ENCODE measurements around the gene PCBP3.
"Not testable (repeated sequence)": the region's sequence is repeated elsewhere in the genome, so short reads cannot be mapped to it uniquely, and the experiment has no call there.

PCBP3 gene

DNA sequence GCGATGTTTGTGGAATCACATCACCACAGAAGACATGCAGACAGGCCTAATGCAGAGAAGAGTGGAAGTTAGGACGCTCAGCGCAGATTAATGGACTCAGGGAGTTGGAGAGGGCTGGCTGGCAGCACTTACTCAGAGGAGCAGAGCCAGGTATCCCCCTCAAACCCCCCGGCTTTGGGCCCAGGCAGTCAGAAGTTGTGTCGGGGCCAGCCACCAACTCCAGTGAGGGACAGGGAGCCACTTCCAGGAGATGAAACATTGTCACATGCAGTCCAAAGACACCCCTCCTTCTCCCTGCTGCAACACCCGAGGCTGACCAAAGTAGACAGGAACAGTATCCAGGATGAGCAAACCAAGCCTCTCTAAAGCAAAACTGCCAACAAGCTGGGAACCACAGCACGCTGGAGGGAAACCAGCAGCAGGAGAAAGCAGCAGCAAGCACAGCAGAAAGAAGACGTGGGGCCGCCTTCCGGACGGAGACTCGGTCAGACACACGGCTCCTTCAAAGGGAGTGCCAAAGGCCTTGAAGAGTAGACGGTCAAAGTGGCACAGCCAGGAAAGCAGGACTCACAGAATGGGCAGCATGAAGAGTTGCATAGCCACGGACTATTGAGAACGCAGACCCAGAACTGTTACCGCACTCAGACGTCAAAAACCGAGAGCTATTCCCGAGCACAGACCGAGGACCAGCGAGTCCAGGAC is 149.3 kb downstream of the PCBP3 start:
- DNase-seq: no peak

DNA sequence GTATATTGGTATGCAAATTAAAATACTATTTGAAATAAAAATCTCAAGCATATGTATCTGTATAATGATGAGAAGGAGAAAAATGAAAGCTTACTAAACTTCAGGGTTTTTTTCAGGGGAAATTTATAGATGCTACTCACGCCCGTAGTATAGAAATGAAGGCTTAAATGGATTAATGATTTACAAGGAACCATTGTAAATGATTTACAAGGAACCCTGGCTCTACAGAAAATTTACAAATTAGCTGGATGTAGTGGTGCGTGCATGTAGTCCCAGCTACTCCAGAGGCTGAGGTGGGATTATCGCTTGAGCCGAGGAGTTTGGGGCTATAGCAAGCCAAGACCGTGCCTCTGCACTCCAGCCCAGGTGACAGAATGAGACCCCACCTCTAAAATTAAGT is 150.5 kb downstream of the PCBP3 start:
- DNase-seq: no peak

DNA sequence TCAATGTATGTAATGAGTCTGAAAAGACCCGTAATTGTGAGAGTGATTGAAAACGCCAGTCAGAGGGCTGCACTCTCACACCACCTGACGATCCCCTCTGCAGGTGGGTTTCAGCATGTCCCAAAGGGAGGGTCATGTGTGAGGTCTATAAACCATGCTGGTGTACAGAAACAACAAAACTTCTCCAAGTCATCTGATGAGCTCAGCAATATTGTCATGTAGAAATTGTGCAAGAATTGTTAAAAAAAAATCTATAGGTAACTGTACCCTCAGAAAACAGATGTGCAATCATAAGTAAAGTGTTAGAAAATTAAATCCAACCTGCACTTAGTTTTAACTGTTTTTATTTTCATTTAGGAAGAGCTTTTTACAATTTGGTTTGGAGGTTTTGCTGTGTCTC is 152.5 kb downstream of the PCBP3 start:
- no peak for DNase-seq

- DNase-seq: no peak
Measured at GRCh38 chr21:45797338-45797737, 153.8 kb downstream of the PCBP3 start.

- DNase-seq: no peak
Measured at GRCh38 chr21:45799765-45800338, 156.3 kb downstream of the PCBP3 start.

DNA sequence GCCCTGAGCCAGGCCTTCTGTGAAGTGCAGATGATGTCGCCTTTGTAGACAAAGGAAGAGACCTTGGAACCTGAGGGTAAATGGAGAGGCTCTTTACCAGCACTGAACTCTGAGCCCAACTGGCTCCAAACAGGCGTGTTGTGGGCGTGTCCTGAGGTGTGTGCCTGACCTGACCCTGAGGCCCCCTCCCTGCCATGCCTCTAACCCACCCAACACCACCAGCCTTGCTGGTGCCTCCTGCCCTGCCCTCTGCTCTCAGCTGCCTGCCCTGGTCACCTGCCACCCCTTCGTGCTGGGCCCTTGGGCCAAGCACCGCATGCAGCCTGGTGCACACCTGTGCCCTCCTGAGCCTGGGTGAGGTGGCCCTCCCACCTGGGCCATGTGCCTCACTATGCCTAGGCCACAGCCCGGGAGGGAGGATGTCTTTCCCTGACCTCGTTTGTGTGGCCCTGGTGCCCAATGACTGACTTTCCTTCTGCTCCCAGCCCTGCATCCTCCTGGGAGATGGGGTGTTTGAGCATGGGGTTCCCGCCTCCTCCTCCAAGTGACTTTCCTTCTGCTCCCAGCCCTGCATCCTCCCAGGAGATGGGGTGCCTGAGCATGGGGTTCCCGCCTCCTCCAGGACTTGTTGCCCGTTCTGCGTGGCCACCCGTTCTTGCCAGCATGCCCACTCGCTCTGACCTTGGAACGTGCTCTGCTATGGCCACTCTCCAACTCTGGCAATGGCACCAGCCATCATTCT is 157.0 kb downstream of the PCBP3 start:
- DNase-seq: no peak

GRCh38 chr21:45801129-45801964 is 157.8 kb downstream of the PCBP3 start:
- no peak for DNase-seq

DNA sequence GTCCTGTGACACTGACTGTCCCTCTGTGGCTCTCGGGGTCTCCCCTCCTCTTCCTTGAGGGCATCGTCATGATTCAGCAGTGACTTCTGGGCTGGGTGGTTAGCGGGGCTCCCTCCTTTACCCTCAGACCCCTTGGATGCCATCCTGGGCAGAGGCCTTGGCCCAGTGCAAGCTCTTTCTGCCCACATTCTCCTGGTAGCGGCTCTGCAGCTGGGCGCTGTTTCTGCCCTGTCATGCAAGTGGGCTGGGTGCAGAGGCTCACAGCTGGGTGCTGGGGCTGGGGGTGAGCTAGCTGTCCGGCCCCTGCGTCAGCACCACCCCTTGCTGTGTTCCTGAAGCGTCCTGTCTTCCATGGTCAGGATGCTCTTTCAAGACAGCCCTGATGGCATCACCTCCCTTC is 158.5 kb downstream of the PCBP3 start:
- DNase-seq: no peak

DNA sequence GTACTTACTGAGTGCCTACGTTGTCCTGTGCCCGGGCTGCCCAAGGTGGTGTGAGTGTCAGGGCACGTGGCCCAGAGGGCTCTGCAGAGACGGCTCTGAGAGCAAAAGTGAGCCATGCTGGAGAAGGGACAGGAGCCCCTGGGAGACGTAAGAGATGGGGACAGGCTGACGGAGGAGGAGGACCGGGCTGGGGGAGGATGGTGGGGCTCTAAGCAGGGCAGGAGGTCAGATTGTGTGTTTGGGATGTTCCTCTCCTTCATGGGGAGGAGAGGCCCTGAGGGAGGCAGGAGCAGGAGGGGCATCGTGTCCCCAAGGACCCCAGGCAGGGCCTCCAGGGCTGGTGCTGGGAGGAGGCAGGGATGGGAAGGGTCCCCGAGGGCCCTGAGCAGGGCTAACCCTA is 158.9 kb downstream of the PCBP3 start:
- no peak for DNase-seq

DNA sequence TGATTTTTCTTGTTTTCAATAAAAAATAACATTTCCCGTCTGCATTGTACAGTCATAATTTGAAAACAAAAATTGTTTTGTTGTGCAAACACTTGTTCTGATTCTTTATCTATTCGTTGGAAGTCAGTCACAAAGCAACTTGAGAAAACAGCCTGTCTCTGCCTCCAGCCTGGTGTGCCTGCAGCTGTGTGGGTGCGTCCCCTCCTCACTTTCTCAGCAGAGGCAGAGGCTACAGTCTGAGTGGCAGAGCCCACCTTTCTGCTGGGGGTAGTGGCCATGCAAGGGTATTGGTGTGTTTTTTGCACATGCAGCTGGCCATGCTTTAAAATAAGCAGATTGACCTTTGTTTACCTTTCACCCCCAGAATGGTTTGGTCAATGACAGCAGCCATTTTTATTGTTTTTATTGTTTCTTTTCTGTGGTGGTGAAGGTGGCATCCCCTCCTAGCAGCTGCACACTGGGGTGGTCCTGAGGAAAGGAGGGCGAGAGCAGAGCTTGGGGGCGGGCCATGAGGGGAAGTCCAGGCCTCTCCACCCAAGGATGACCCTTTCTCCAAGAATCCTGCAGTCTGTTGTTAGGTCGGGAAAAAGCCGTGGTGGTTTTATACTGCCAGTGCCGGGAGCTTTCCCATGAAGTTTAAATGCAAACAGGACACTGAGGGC is 159.6 kb downstream of the PCBP3 start:
- no peak for DNase-seq

DNA sequence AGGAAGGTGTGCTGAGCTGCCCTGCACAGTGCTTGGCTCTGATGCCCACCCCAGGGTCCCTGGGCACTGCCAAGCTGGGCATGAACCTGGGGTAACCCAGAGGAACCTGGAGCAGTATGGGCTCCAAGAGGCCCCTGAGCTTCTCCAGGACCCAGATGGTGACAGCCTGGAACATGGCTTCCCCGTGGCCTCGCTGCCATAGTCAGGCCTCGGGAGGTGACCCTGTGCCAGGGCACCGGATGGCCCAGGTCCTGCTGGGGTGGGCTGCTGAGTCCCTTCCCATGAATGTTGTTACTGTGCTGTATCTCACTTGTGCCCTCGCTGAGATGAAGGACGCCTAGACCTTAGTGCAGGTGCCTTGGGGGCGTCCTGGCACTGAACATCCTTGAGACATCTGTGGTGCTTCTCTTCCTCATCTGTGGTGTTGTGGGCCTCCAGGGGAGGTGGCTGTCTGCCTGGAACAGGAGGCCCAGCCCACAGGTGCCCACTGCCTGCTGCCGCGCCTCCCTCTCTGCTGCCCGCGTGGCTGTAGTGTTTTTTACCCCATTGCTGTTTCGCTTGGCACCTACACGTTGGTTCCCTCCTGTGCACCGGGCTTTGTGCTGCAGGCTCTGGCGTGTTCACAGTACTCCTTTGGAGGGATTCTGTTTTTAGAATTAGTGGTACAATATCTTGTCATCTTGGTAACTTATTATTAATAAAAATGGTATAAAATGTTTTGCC is 160.3 kb downstream of the PCBP3 start:
- no peak for DNase-seq

- DNase-seq: no peak
Measured at GRCh38 chr21:45804809-45805313, 161.3 kb downstream of the PCBP3 start.

GRCh38 chr21:45805321-45805720 is 161.8 kb downstream of the PCBP3 start:
- no peak for DNase-seq

DNA sequence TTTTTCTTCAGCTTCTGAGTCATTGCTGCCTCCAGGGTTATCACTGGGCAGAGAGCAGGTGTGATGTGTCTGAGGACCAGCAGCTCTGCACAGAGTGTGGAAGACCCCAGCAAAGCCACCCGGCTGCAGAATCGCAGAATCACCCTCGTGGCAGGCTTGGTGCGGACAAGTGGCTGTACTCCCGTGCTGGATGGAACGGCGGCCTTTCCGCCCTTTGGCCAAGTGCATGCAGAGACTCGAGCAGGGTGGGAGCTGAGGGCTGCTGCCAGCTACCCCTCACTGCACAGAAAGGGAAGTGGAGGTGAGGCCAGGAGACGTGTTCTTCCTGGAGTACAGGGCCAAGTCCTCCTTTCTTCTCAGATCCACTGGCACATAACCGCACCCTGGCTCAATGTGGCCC is 162.5 kb downstream of the PCBP3 start:
- DNase-seq: no peak

- DNase-seq: not testable (repeated sequence)
Measured at GRCh38 chr21:45808663-45809062, 165.1 kb downstream of the PCBP3 start.

- no peak for DNase-seq
Measured at GRCh38 chr21:45809421-45809820, 165.9 kb downstream of the PCBP3 start.

DNA sequence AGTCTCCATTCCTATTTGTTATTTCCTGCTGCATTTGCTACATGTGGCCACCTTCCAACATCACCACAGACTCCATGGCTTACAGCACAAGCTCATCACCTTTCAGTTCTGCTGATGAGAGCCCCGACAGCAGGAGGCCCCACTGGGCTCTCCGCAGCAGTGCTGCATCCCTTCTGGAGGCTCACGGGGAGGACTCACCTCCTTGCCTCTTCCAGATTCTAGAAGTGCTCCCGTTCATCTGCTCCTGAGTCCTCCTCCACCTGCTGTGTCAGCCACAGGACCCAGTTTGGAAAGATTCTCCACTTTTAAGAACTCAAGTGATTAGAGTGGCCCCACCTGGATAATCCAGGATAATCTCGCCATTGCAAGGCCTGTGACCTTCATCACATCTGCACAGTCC is 167.6 kb downstream of the PCBP3 start:
- DNase-seq: no peak

DNA sequence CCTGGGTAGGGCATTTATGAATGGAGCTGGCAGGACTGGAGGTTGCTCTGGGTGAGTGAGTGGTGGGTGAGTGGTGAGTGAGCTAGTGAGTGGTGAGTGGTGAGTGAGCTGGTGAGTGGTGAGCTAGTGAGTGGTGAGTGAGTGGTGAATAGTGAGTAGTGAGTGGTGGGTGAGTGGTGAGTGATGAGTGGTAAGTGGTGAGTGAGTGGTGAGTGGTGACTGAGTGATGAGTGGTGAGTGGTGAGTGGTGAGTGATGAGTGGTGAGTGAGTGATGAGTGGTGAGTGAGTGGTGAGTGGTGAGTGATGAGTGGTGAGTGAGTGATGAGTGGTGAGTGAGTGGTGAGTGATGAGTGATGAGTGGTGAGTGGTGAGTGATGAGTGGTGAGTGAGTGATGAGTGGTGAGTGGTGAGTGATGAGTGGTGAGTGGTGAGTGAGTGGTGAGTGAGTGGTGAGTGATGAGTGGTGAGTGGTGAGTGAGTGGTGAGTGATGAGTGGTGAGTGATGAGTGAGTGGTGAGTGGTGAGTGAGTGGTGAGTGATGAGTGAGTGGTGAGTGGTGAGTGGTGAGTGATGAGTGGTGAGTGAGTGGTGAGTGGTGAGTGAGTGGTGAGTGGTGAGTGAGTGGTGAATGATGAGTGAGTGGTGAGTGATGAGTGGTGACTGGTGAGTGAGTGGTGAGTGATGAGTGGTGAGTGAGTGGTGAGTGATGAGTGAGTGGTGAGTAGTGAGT is 170.8 kb downstream of the PCBP3 start:
- not testable (repeated sequence) for DNase-seq

GRCh38 chr21:45815781-45816180 is 172.3 kb downstream of the PCBP3 start:
- DNase-seq: not testable (repeated sequence)

DNA sequence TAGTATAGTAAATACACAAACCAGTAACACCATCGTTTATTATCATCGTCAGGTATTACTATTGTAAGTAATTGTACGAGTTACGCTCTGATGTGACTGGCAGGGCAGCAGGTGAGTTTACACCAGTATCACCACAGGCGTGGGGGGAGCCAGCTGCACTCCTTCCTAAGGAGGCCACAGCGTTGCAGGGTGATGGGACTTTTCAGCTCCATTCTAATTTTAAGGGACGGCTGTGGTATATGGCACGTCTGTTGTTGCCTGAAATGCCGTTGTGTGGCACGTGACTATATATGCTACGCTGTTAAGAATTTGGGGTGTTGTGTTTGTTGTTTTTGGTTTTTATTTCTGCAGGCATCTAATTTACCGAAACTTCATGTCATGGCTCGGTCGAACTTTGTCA is 173.3 kb downstream of the PCBP3 start:
- DNase-seq: no peak

- DNase-seq: no peak
Measured at GRCh38 chr21:45817345-45817744, 173.8 kb downstream of the PCBP3 start.
